H1 (cell line): ENCODE measurements around the gene TPRA1. TPM values are rescaled to one million over a fixed set of nuclear protein-coding genes. Genes with fewer than 3 reads are reported as not detected.
A peak's percentile ranks its signal among the peaks of the same experiment; 100 is the strongest.

Source experiments
- CTCF ChIA-PET: fragments of 300-600 bp; sonication (Branson Sonifier 250); formaldehyde crosslinking; loops from one replicate; lab custom pipeline; 2021; ENCODE audit not compliant: partially characterized antibody; lab: Charles Lee
- POLR2A ChIA-PET: fragments of 300-600 bp; sonication (Branson Sonifier 250); formaldehyde crosslinking; loops from one replicate; lab custom pipeline; 2021; ENCODE audit warnings: inconsistent platforms; ENCODE audit not compliant: partially characterized antibody; lab: Charles Lee
- DNase-seq, 2 experiments: peaks; one replicate each; pipeline versions ENCODE4 v3.0.0 to v3.0.0-alpha.2; 2010 to 2022; ENCODE audit warnings: low spot score in 2 of 2, low read depth in 1 of 2, mixed read lengths in 1 of 2
- FAIRE-seq: peaks from 2 replicates; lab custom pipeline; 2011; peaks lifted over from hg19 to GRCh38; lab: Jason Lieb, UNC
- H2AFZ ChIP-seq: 2 replicates; pipeline ENCODE4 v1.8.1; 2012; ENCODE audit warnings: low read length, inconsistent platforms
- H2AK5ac ChIP-seq: 2 replicates; pipeline ENCODE4 v1.6.1; 2013; ENCODE audit warnings: low read depth, low read length
- H2BK120ac ChIP-seq: replicated peaks from 2 replicates; pipeline ENCODE3; 2013; ENCODE audit warnings: low read depth, low read length, inconsistent platforms
- H2BK12ac ChIP-seq: 2 replicates; pipeline ENCODE4 v1.6.1; 2013; ENCODE audit warnings: low read depth, low read length
- H2BK15ac ChIP-seq: 2 replicates; pipeline ENCODE4 v1.6.1; 2013; ENCODE audit warnings: low read length
- H2BK20ac ChIP-seq: 2 replicates; pipeline ENCODE4 v1.6.1; 2013; ENCODE audit warnings: low read length
- H2BK5ac ChIP-seq: 2 replicates; pipeline ENCODE4 v1.6.1; 2013; ENCODE audit warnings: low read depth, low read length
- H3K14ac ChIP-seq: 2 replicates; pipeline ENCODE4 v1.6.1; 2013; ENCODE audit warnings: inconsistent platforms; ENCODE audit not compliant: insufficient read length
- H3K18ac ChIP-seq: 2 replicates; pipeline ENCODE4 v1.6.1; 2013; ENCODE audit warnings: low read length; ENCODE audit errors: extremely low read depth
- H3K23ac ChIP-seq: 2 replicates; pipeline ENCODE4 v1.6.1; 2013; ENCODE audit warnings: inconsistent platforms; ENCODE audit not compliant: insufficient read length
- H3K23me2 ChIP-seq: 2 replicates; pipeline ENCODE4 v1.6.1; 2013; ENCODE audit warnings: low read depth, low read length
- H3K27ac ChIP-seq: 2 replicates; pipeline ENCODE4 v1.6.1; 2011; ENCODE audit warnings: low read depth, low read length, inconsistent platforms
- H3K27me3 ChIP-seq, 4 experiments: replicated peaks in 1 of 4; 1 replicate in 1 of 4; 2 replicates in 3 of 4; pipeline versions ENCODE4 v1.6.1 to v1.8.1; 2011 to 2013; ENCODE audit warnings: low read length in 3 of 4, mild to moderate bottlenecking in 3 of 4, inconsistent platforms in 2 of 4, mixed read lengths in 2 of 4, moderate library complexity in 1 of 4; ENCODE audit not compliant: control insufficient read depth in 3 of 4, insufficient read depth in 3 of 4; ENCODE audit errors: extremely low read depth in 1 of 4
- H3K36me3 ChIP-seq, 4 experiments: 2 replicates each; pipeline versions ENCODE4 v1.6.1 to v1.8.1; 2011 to 2013; ENCODE audit warnings: mild to moderate bottlenecking in 4 of 4, low read length in 3 of 4, moderate library complexity in 2 of 4, control low read depth in 1 of 4, inconsistent platforms in 1 of 4; ENCODE audit not compliant: insufficient read depth in 4 of 4, control insufficient read depth in 2 of 4
- H3K4ac ChIP-seq: replicated peaks from 2 replicates; pipeline ENCODE3; 2013; ENCODE audit warnings: low read length, low read depth, mixed read lengths, inconsistent platforms; ENCODE audit not compliant: insufficient read length
- H3K4me1 ChIP-seq, 4 experiments: replicated peaks in 1 of 4; 1 replicate in 1 of 4; 2 replicates in 3 of 4; pipeline versions ENCODE4 v1.6.1 to v1.8.1; 2011 to 2013; ENCODE audit warnings: low read length in 3 of 4, inconsistent platforms in 2 of 4, mixed read lengths in 1 of 4; ENCODE audit not compliant: insufficient read depth in 4 of 4, control insufficient read depth in 3 of 4
- H3K4me2 ChIP-seq, 2 experiments: 2 replicates each; pipeline versions ENCODE4 v1.6.1 to v1.8.1; 2011 to 2013; ENCODE audit warnings: low read depth in 2 of 2, low read length in 2 of 2, control low read depth in 1 of 2, inconsistent platforms in 1 of 2, mild to moderate bottlenecking in 1 of 2; ENCODE audit not compliant: insufficient read depth in 1 of 2
- H3K4me3 ChIP-seq, 4 experiments: fragments of 200-600, 300-600 bp in 1 of 4; sonication (generic), shearing (Covaris generic), sonication (Bioruptor Twin) in 1 of 4; 2 replicates each; pipeline versions ENCODE4 v1.5.1 to v1.8.1; 2011 to 2016; ENCODE audit warnings: low read length in 4 of 4, low read depth in 3 of 4, control low read depth in 2 of 4, inconsistent platforms in 2 of 4, mild to moderate bottlenecking in 2 of 4, mixed read lengths in 1 of 4, moderate library complexity in 1 of 4; ENCODE audit not compliant: insufficient read depth in 2 of 4; ENCODE audit errors: extremely low read depth in 1 of 4
- H3K56ac ChIP-seq: replicated peaks from 2 replicates; pipeline ENCODE3; 2013; ENCODE audit warnings: low read depth, mild to moderate bottlenecking, mixed read lengths, low read length, inconsistent platforms; ENCODE audit not compliant: insufficient read length
- H3K79me1 ChIP-seq: 2 replicates; pipeline ENCODE4 v1.6.1; 2013; ENCODE audit warnings: low read depth, low read length, control low read depth
- H3K79me2 ChIP-seq, 2 experiments: 2 replicates each; pipeline versions ENCODE4 v1.6.1 to v1.8.1; 2012 to 2013; ENCODE audit warnings: low read length in 2 of 2, mild to moderate bottlenecking in 2 of 2, inconsistent platforms in 1 of 2; ENCODE audit not compliant: insufficient read depth in 2 of 2, control insufficient read depth in 1 of 2
- H3K9ac ChIP-seq, 4 experiments: replicated peaks in 1 of 4; 1 replicate in 1 of 4; 2 replicates in 3 of 4; pipeline versions ENCODE4 v1.6.1 to v1.8.1; 2011 to 2013; ENCODE audit warnings: low read depth in 3 of 4, low read length in 3 of 4, control low read depth in 2 of 4, mild to moderate bottlenecking in 2 of 4, moderate library complexity in 2 of 4, inconsistent platforms in 1 of 4; ENCODE audit errors: extremely low read depth in 1 of 4
- H3K9me3 ChIP-seq, 2 experiments: 2 replicates each; pipeline versions ENCODE4 v1.6.1 to v1.8.1; 2012 to 2013; ENCODE audit warnings: mild to moderate bottlenecking in 2 of 2, moderate library complexity in 2 of 2, control low read depth in 1 of 2, inconsistent platforms in 1 of 2, low read depth in 1 of 2, low read length in 1 of 2, mixed read lengths in 1 of 2; ENCODE audit not compliant: insufficient read depth in 2 of 2
- H4K20me1 ChIP-seq, 2 experiments: replicated peaks in 1 of 2; 2 replicates each; pipeline versions ENCODE3 to v1.8.1; 2011 to 2013; ENCODE audit warnings: inconsistent platforms in 2 of 2, low read length in 2 of 2, mild to moderate bottlenecking in 1 of 2; ENCODE audit not compliant: insufficient read depth in 2 of 2, control insufficient read depth in 1 of 2
- H4K5ac ChIP-seq: 2 replicates; pipeline ENCODE4 v1.6.1; 2013; ENCODE audit warnings: low read length, low read depth, mixed read lengths, inconsistent platforms; ENCODE audit not compliant: insufficient read length
- H4K8ac ChIP-seq: 2 replicates; pipeline ENCODE4 v1.8.0; 2013; ENCODE audit warnings: mild to moderate bottlenecking, moderate library complexity, low read length, inconsistent platforms; ENCODE audit not compliant: insufficient read depth; ENCODE audit errors: extremely low read depth
- H4K91ac ChIP-seq: replicated peaks from 2 replicates; pipeline ENCODE3; 2013; ENCODE audit warnings: low read length, mixed read lengths, inconsistent platforms; ENCODE audit not compliant: insufficient read length
- ASH2L ChIP-seq: fragments of 200-600, 300-600 bp; sonication (generic); IDR thresholded peaks from one replicate; pipeline ENCODE4 v1.7.1; 2017; ENCODE audit warnings: low read length
- BCL11A ChIP-seq, 2 experiments: IDR thresholded peaks; one replicate each; pipeline ENCODE4 v1.6.1; 2011; ENCODE audit warnings: low read depth in 2 of 2, low read length in 2 of 2, mild to moderate bottlenecking in 2 of 2
- RFX5 ChIP-seq: IDR thresholded peaks from 2 replicates; pipeline ENCODE4 v1.6.1; 2011; ENCODE audit warnings: low read depth, low read length, improper control_type of control experiment, borderline replicate concordance
- SP4 ChIP-seq: IDR thresholded peaks from 2 replicates; pipeline ENCODE4 v1.6.1; 2012; ENCODE audit warnings: low read length, inconsistent platforms
- TAF1 ChIP-seq: IDR thresholded peaks from 2 replicates; pipeline ENCODE4 v1.6.1; 2011; ENCODE audit warnings: mild to moderate bottlenecking, low read depth, low read length
- WGBS, 2 experiments: shearing (Covaris generic) in 1 of 2; methylation state at CpG; one replicate each; pipeline versions ENCODE4 v1.1.6 to v1.1.7; 2013 to 2015; ENCODE audit warnings: low lambda C conversion rate in 2 of 2, mixed read lengths in 2 of 2, inconsistent platforms in 1 of 2, low coverage in 1 of 2, missing lambda C conversion rate in 1 of 2; ENCODE audit not compliant: insufficient replicate concordance in 2 of 2, insufficient coverage in 1 of 2, insufficient read length in 1 of 2; ENCODE audit errors: extremely low coverage in 1 of 2, missing lambda C conversion rate in 1 of 2; 5-methylcytosine and 5-hydroxymethylcytosine counted together
- polyA plus RNA-seq, 7 experiments: library from polyadenylated mRNA; depleted of rRNA in 3 of 7; stranded (reverse) in 5 of 7; unstranded in 2 of 7; fragments of >200 nt in 5 of 7; fragments of 200-250 nt in 2 of 7; gene quantifications; 1 replicate in 5 of 7; 2 replicates in 1 of 7; 4 replicates in 1 of 7; pipeline versions ENCODE4 v1.2.1 to v1.2.3, GENCODE V29; 2011 to 2013; ENCODE audit warnings: missing spikeins in 2 of 7, mixed read lengths in 2 of 7
- total RNA-seq: library from RNA; stranded (reverse); fragmentation: NEBNext Ultra II Directional; extraction: Animal tissue kit (Norgen Biotek cat#: 25700); gene quantifications from 2 replicates; pipeline ENCODE4 v1.2.1, GENCODE V29; 2021

TPRA1 gene
- total and polyA plus RNA-seq, 2 of the 8 experiments (the other 6 are each of a cell fraction or from before 2014, with no cell fraction given), result 18.8 to 38.5 TPM

DNA sequence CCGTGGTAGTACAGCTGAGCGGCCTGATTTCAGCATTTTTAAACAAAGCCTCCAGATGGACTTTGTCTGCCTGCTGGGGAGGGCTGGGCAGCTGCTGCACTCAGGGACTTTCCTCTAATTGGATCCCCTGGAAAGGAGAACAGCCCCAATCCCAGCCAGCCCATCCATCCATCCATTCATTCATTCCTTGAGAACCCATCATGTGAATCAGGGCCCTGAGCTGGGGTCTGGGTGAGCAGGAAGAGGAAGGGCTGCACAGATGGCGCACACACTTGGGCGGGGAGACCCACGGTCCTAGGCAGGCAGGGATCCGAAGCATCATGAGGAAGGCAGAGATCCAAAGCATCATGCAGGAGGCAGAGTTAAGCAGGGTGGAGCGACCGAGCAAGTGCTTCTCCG is 45.7 kb downstream of the TPRA1 start:
- Histone ChIP-seq H3K18ac (no peak overlapping the region), H4K91ac (no peak overlapping the region), H2BK12ac (peak overlapping the region; percentile 77; the same call in 1 of the 2 replicates), H4K20me1 (no peaks in the 10 kb centered on the region), H3K4me1 (peaks cover 0 to 9% (median 6%) of the 10 kb centered on the region in 4 experiments; a peak in 6 of 7 replicates), H2BK15ac (peak overlapping the region; percentile 99; the same call in 1 of the 2 replicates), H3K56ac (no peak overlapping the region), H3K79me2 (no peaks in the 10 kb centered on the region), H3K36me3 (no peaks in the 10 kb centered on the region), H3K23me2 (peaks cover 8% of the 10 kb centered on the region; the same call in 1 of the 2 replicates), H3K27me3 (peaks cover 0 to 3% (median 0%) of the 10 kb centered on the region in 4 experiments; a peak in 2 of 7 replicates), H3K9ac (no peak overlapping the region), H3K27ac (no peak overlapping the region), H3K9me3 (no peaks in the 10 kb centered on the region), H2BK20ac (no peak overlapping the region), H3K79me1 (no peaks in the 10 kb centered on the region), H2AK5ac (no peak overlapping the region), H2BK120ac (no peak overlapping the region), H4K8ac (no peak overlapping the region), H3K23ac (no peak overlapping the region), H3K4ac (no peak overlapping the region), H3K4me3 (no peak overlapping the region), H2AFZ (0 out of 2 replicates have a peak overlapping the region, but pooled peaks have one; percentile 30), H2BK5ac (no peak overlapping the region), H3K14ac (no peak overlapping the region), H4K5ac (no peak overlapping the region), H3K4me2 (no peak overlapping the region)
- CTCF ChIA-PET, result interaction anchor here (0.6 to 9.0 kb wide), 26 partner anchors 7 to 1018 kb away, joined by 3 to 69 read pairs (median 4); no protein-coding TSS in a partner anchor
- no peak for TF ChIP-seq TAF1
- no peak for TF ChIP-seq RFX5
- TF ChIP-seq BCL11A (IDR thresholded peaks at IDR 0.05; ENCODE audit: low read depth in 2 of 2, low read length in 2 of 2), result no peak
- no peak for TF ChIP-seq SP4
- no peak for TF ChIP-seq ASH2L
- DNase-seq (no peak), FAIRE-seq (no peak)
- WGBS, 2 experiments, result 76% methylated on average over 9 of the region's 9 CpGs; no CpG with 5 or more reads in 1 of the 2 experiments
- POLR2A ChIA-PET, result interaction anchor here (0.9 kb wide), 1 partner anchor 65 kb away, joined by 3 read pairs; no protein-coding TSS in a partner anchor
